ENCODE results near the gene VRK3. TPM values are rescaled to one million over a fixed set of nuclear protein-coding genes. Genes with fewer than 3 reads are reported as not detected.
"Not testable (repeated sequence)": the region's sequence is repeated elsewhere in the genome, so short reads cannot be mapped to it uniquely, and the experiment has no call there.

Gene VRK3
- total and polyA plus RNA-seq, 5 donors: 15.6 to 27.1 (median 23.4) TPM

DNA sequence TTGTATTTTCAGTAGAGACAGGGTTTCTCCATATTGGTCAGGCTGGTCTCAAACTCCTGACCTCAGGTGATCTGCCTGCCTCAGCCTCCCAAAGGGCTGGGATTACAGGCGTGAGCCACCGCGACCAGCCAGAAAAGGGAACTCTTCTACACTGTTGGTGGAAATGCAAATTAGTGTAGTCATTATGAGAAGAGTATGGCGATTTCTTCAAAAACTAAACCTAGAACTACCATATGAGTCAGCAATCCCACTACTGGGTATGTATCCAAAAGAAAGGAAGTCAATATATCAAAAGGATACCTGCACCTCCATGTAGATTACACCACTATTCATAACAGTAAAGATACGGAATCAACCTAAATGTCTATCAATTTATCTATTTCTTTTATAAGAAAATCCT, 80.6 kb downstream of the VRK3 start:
- DNase-seq; intact Hi-C loops (cut with DNase I); H3K27ac ChIP-seq (ENCODE audit: low read length); H3K4me3 ChIP-seq (ENCODE audit: low read length); H3K4me1 ChIP-seq (ENCODE audit: control insufficient read depth, insufficient read depth, low read length); ATAC-seq; H3K27me3 ChIP-seq (ENCODE audit: control insufficient read depth, insufficient read depth); H3K9me3 ChIP-seq (ENCODE audit: control insufficient read depth, low read length): not testable (repeated sequence)
- 80% methylated on average over 5 of the region's 5 CpGs for WGBS

DNA sequence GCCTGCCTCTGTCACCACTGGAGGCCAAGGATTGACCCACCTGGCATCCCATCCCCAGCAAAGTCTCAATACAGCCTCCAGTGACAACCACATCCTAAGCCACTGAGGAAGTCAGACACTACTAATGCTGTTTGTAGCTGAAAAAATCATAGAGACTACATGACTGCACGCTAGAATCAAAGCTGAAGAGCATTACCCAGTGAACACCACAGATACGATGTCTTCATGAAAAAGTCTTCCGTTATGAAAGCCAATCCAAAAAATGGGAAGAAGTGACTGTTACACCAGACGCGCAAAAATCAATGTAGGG, 84.7 kb downstream of the VRK3 start:
- ATAC-seq (no peak), DNase-seq (no peak)
- no peak overlapping the region for H3K27ac ChIP-seq (ENCODE audit: low read length)
- H3K4me1 ChIP-seq (ENCODE audit: control insufficient read depth, insufficient read depth, low read length): no peaks in the 10 kb centered on the region
- H3K4me3 ChIP-seq (ENCODE audit: low read length): no peak overlapping the region
- 90% methylated on average over 5 of the region's 5 CpGs for WGBS
- H3K9me3 ChIP-seq (ENCODE audit: control insufficient read depth, low read length): no peaks in the 10 kb centered on the region
- no peaks in the 10 kb centered on the region for H3K27me3 ChIP-seq (ENCODE audit: control insufficient read depth, insufficient read depth)
- intact Hi-C loops (cut with DNase I): no loop called here

DNA sequence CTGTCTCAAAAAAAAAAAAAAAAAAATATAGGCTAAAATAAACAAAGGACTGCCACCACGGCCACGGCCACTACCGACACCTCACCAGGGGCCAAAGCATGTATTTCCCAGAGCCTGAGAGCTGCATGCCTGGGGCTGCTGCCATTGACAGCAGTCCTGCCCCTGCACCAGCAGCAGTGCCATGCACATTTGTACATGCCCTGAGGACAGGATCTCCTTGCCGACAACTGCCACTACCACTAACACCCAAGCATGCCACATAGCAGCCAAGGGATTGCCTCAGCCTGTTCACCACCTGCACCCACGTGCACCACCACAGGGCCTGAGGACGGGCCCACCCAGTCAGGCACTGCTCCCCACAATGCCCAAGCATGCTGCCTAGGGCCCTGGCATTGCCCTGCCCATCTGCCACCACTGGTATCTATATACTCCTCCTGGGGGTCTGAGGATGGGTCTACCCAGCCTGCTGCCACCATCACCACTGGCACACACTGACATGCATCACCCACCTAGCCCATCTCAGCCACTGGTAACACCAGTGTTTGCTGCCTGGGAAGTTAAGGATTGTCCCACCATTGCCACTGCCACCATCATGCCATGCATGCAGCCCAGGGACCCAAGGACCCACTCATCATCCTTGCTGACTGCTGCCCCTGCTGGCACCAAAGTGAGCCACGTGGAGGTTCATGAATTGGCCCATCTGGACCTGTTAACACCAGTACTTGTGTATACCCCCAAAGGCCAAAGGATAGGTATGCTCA, 85.3 kb downstream of the VRK3 start:
- no peaks in the 10 kb centered on the region for H3K27me3 ChIP-seq (ENCODE audit: control insufficient read depth, insufficient read depth)
- intact Hi-C loops (cut with DNase I): loop anchor here in 3 of 4 donors (2.0 to 5.0 kb wide), 2 partner anchors 42 to 43 kb away; no protein-coding TSS in a partner anchor
- no peaks in the 10 kb centered on the region for H3K4me1 ChIP-seq (ENCODE audit: control insufficient read depth, insufficient read depth, low read length)
- no peak for DNase-seq
- H3K9me3 ChIP-seq (ENCODE audit: control insufficient read depth, low read length): no peaks in the 10 kb centered on the region
- H3K4me3 ChIP-seq (ENCODE audit: low read length): no peak overlapping the region
- H3K27ac ChIP-seq (ENCODE audit: low read length): no peak overlapping the region
- no peak for ATAC-seq
- 75% methylated on average over 7 of the region's 7 CpGs for WGBS

DNA sequence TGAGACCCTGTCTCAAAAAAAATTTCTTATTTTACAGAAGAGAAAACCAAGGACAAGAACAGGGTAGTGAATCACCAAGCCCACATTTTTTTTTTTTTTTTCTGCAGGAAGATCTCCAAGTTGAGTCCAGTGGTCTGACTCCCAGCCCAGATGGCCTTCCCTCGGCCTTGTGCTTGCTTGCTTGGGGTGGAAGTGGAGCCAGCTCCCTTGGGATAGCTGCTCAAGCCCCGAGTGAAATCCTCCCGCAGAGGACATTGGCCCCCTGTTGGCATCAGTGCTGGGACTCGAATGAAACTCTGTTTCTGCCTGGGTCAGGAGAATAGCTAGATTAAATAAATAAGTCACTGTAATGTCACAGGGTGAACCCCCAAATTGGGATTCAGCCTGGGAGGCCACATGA, 86.5 kb downstream of the VRK3 start:
- Histone ChIP-seq H3K4me3 (ENCODE audit: low read length) (no peak overlapping the region), H3K9me3 (ENCODE audit: control insufficient read depth, low read length) (no peaks in the 10 kb centered on the region), H3K27me3 (ENCODE audit: control insufficient read depth, insufficient read depth) (no peaks in the 10 kb centered on the region), H3K4me1 (ENCODE audit: control insufficient read depth, insufficient read depth, low read length) (no peaks in the 10 kb centered on the region), H3K27ac (ENCODE audit: low read length) (no peak overlapping the region)
- intact Hi-C loops (cut with DNase I): loop anchor here in 3 of 4 donors (2.0 to 5.0 kb wide), 2 partner anchors 44 kb away; no protein-coding TSS in a partner anchor
- WGBS: 62% methylated on average over 4 of the region's 4 CpGs
- DNase-seq (no peak), ATAC-seq (no peak)

DNA sequence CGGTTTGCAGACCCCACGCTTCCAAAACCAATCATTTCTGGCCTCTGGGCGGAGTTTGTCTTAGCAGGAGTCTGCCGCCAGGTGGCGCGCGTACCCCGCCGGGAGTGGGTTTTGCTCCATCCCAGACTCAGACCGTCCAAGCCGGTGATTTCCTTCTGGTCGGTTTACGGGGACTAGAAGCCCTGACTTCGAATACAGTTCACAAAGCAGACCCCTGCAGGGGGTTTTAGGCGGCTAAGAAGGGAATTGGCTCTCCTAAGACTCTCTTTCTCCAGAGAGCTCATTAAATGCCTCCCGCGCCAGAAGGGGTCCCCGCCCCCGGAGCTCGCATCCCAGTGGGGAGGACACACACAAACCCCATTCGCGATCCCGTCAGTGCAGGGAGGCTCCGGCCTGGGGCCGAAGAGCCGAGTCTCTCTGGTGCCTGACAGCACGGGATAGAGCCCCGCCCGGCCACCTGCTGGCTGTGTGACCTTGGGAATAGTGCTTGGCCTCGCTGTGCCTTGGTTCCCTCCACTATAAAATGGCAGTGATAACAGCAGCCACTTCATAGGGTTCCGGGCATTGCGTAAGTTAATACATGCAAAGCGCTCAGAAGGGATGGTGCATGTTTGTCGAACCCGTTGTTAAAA, 87.3 kb downstream of the VRK3 start:
- Histone ChIP-seq H3K27me3 (ENCODE audit: control insufficient read depth, insufficient read depth) (no peaks in the 10 kb centered on the region), H3K27ac (ENCODE audit: low read length) (no peak overlapping the region), H3K4me1 (ENCODE audit: control insufficient read depth, insufficient read depth, low read length) (no peaks in the 10 kb centered on the region), H3K9me3 (ENCODE audit: control insufficient read depth, low read length) (no peaks in the 10 kb centered on the region), H3K4me3 (ENCODE audit: low read length) (no peak overlapping the region)
- ATAC-seq (peak; percentile 85 to 87), DNase-seq (peak; percentile 78 to 91 (median 89))
- 19% methylated on average over 35 of the region's 35 CpGs for WGBS
- intact Hi-C loops (cut with DNase I): loop anchor here (1.0 to 5.0 kb wide), 3 partner anchors 44 to 45 kb away; no protein-coding TSS in a partner anchor

DNA sequence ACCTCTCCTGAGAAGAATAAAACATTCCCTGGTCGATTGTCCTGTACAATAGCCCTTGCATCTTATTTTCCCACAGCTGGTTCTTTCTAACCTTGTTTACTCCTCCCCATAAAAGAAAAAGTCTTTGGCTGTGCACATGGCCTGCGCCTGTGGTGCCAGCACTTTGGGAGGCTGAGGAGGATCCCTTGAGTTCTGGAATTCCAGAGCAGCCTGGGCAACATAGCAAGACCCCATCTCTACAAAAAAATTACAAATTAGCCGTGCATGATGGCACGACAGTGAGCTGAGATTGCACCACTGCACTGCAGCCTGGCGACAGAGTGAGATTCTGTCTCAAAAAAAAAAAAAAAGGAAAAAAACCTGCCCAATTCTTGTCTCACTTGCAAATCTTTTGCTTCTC, 88.6 kb downstream of the VRK3 start:
- Histone ChIP-seq H3K9me3 (ENCODE audit: control insufficient read depth, low read length) (no peaks in the 10 kb centered on the region), H3K27ac (ENCODE audit: low read length) (no peak overlapping the region), H3K4me3 (ENCODE audit: low read length) (no peak overlapping the region), H3K4me1 (ENCODE audit: control insufficient read depth, insufficient read depth, low read length) (no peaks in the 10 kb centered on the region), H3K27me3 (ENCODE audit: control insufficient read depth, insufficient read depth) (no peaks in the 10 kb centered on the region)
- intact Hi-C loops (cut with DNase I): loop anchor here in 2 of 4 donors (5.0 kb wide), 1 partner anchor 46 kb away; no protein-coding TSS in a partner anchor
- WGBS: 72% methylated on average over 5 of the region's 5 CpGs
- DNase-seq (no peak), ATAC-seq (no peak)

DNA sequence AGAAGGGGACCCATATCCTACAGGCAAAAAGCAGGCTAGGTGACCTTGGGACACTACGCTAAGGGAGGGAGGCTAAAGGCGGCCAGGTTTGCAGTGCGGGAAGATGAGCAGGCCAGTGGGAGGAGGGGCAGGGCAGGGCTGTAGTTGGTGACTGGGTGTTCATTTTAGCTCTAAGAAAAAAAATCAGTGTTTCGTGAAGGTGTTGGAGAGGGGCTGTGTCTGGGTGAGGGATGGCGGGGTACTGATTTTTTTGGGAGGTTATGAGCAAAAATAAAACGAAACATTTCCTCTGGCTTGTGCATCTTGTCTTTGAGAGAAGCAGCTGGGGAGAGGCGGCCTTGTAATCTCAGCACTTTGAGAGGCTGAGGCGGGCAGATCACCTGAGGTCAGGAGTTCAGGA, 91.5 kb downstream of the VRK3 start:
- Histone ChIP-seq H3K27ac (ENCODE audit: low read length) (no peak overlapping the region), H3K9me3 (ENCODE audit: control insufficient read depth, low read length) (no peaks in the 10 kb centered on the region), H3K4me1 (ENCODE audit: control insufficient read depth, insufficient read depth, low read length) (no peaks in the 10 kb centered on the region), H3K4me3 (ENCODE audit: low read length) (no peak overlapping the region), H3K27me3 (ENCODE audit: control insufficient read depth, insufficient read depth) (no peaks in the 10 kb centered on the region)
- no peak for DNase-seq
- ATAC-seq: no peak
- intact Hi-C loops (cut with DNase I): no loop called here
- WGBS: 90% methylated on average over 8 of the region's 8 CpGs

DNA sequence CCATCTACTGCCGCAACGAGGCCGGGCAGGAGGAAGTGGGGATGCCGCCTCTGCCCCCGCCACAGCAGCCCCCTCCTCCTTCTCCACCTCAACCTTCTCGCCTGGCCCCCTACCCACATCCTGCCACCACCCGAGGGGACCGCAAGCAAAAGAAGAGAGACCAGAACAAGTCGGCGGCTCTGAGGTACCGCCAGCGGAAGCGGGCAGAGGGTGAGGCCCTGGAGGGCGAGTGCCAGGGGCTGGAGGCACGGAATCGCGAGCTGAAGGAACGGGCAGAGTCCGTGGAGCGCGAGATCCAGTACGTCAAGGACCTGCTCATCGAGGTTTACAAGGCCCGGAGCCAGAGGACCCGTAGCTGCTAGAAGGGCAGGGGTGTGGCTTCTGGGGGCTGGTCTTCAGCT, 92.4 kb downstream of the VRK3 start:
- intact Hi-C loops (cut with DNase I): no loop called here
- Histone ChIP-seq H3K4me1 (ENCODE audit: control insufficient read depth, insufficient read depth, low read length) (peaks cover 3% of the 10 kb centered on the region), H3K27ac (ENCODE audit: low read length) (no peak overlapping the region), H3K4me3 (ENCODE audit: low read length) (no peak overlapping the region), H3K9me3 (ENCODE audit: control insufficient read depth, low read length) (no peaks in the 10 kb centered on the region), H3K27me3 (ENCODE audit: control insufficient read depth, insufficient read depth) (no peaks in the 10 kb centered on the region)
- peak in 1 of 3 donors; percentile 67 for DNase-seq
- 93% methylated on average over 25 of the region's 25 CpGs for WGBS
- ATAC-seq: no peak

DNA sequence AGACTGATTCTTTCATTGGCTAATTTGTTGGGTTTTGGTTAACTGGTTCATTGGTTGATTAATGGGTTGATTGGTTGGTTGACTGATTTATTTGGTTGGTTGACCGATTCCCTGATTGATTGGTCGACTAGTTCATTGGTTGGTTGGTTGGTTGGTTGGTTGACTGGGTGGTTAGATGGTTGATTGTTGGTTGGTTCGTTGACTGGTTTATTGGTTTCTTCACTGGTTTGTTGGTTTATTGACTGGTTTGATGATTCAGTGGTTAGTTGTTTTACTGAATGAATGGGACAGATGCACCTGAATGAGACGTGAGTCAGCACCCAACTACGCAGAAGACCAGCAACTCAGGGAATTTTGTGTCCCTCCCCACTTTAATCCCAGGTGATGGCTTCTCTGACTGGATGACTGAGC, 93.1 kb downstream of the VRK3 start:
- intact Hi-C loops (cut with DNase I): no loop called here
- H3K4me3 ChIP-seq (ENCODE audit: low read length): no peak overlapping the region
- no peaks in the 10 kb centered on the region for H3K27me3 ChIP-seq (ENCODE audit: control insufficient read depth, insufficient read depth)
- peaks cover 6% of the 10 kb centered on the region for H3K4me1 ChIP-seq (ENCODE audit: control insufficient read depth, insufficient read depth, low read length)
- no peaks in the 10 kb centered on the region for H3K9me3 ChIP-seq (ENCODE audit: control insufficient read depth, low read length)
- ATAC-seq (no peak), DNase-seq (no peak)
- no peak overlapping the region for H3K27ac ChIP-seq (ENCODE audit: low read length)
- 97% methylated on average over 5 of the region's 5 CpGs for WGBS

DNA sequence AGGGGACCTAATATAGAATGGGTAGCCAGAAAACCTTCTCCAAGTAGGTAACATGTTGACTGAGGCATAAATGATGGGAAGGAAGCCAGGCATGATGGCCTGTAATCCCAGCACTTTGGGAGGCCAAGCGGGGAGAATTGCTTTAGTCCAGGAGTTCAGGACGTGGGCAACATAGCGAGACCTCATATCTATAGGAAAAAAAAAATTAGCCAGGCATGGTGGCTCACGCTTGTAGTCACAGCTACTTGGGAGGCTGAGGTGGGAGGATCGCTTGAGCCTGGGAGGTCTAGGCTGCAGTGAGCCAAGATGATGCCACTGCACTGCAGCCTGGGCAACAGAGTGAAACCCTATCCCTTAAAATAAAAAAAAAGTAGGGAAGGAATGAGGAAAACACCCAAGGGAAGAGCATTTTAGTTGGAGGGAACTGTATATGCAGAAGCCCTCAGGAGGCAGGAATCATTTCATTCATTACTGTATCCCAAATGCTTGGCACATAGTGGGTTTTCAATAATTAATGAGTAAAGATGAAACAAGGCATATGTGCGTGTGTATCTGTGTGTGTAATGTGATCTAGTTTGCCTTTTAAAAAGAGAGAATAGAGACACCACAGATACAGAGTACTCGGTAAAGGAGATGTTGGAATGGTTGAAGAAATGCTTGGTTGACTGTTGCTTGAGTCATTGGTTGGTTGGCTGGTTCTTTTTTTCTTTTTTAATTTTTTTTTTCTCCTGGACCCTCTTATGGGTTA, 93.7 kb downstream of the VRK3 start:
- H3K27me3 ChIP-seq (ENCODE audit: control insufficient read depth, insufficient read depth): no peaks in the 10 kb centered on the region
- no peaks in the 10 kb centered on the region for H3K9me3 ChIP-seq (ENCODE audit: control insufficient read depth, low read length)
- H3K27ac ChIP-seq (ENCODE audit: low read length): no peak overlapping the region
- H3K4me3 ChIP-seq (ENCODE audit: low read length): no peak overlapping the region
- peak in 1 of 3 donors; percentile 14 for DNase-seq
- WGBS: 94% methylated on average over 7 of the region's 7 CpGs
- intact Hi-C loops (cut with DNase I): no loop called here
- H3K4me1 ChIP-seq (ENCODE audit: control insufficient read depth, insufficient read depth, low read length): peaks cover 6% of the 10 kb centered on the region
- ATAC-seq: no peak

DNA sequence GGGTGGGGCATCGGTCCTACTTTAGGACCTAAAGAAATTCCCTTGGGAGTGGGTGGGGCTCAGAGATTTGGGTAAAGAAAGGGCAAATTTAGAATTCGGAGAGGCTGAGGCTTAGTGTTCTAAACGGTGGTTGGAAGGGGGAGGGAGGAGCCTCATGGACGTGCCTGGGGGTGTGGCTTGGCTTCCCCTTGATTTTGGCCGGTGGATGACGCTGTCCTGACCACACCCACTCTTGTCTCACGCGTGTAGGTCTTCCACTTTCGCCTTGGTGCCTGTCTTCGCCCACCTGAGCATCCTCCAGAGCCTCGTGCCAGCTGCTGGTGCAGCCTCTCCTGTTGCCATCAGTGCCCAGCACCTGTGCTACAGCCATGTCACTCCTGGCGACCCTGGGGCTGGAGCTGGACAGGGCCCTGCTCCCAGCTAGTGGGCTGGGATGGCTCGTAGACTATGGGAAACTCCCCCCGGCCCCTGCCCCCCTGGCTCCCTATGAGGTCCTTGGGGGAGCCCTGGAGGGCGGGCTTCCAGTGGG, 94.6 kb downstream of the VRK3 start:
- intact Hi-C loops (cut with DNase I): no loop called here
- 51% methylated on average over 15 of the region's 15 CpGs for WGBS
- Histone ChIP-seq H3K4me3 (ENCODE audit: low read length) (peak overlapping the region; percentile 57), H3K27me3 (ENCODE audit: control insufficient read depth, insufficient read depth) (no peaks in the 10 kb centered on the region), H3K9me3 (ENCODE audit: control insufficient read depth, low read length) (no peaks in the 10 kb centered on the region), H3K27ac (ENCODE audit: low read length) (peak overlapping the region; percentile 40), H3K4me1 (ENCODE audit: control insufficient read depth, insufficient read depth, low read length) (peaks cover 6% of the 10 kb centered on the region)
- peak; percentile 70 to 75 (median 72) for DNase-seq
- peak; percentile 5 to 56 for ATAC-seq
